OCI-LY7 (cell line): ENCODE results near the gene FCRL2. TPM values are rescaled to one million over a fixed set of nuclear protein-coding genes. Genes with fewer than 3 reads are reported as not detected.

Experiments
- BruUV-seq: library from RNA; stranded (reverse); fragments of 400-500 nt; replicated peaks from 2 replicates; lab custom pipeline; 2021; lab: Mats Ljungman, UMichigan
- CTCF ChIA-PET: fragments of 300-600 bp; sonication (Branson Sonifier 250); formaldehyde crosslinking; loops from one replicate; lab custom pipeline; 2022; ENCODE audit warnings: antibody characterized with exemption; ENCODE audit not compliant: unreplicated experiment; lab: Charles Lee
- POLR2A ChIA-PET: fragments of 300-600 bp; sonication (Branson Sonifier 250); formaldehyde crosslinking; loops from one replicate; lab custom pipeline; 2022; ENCODE audit warnings: antibody characterized with exemption; lab: Charles Lee
- DNase-seq: peaks from one replicate; pipeline ENCODE4 v3.0.0-alpha.2; 2015; ENCODE audit warnings: low spot score
- H2AFZ ChIP-seq: fragments of 200-600 bp; sonication (generic), shearing (Covaris generic); 2 replicates; pipeline ENCODE4 v1.6.1; 2014; ENCODE audit warnings: mild to moderate bottlenecking, antibody characterized with exemption, low read length, moderate library complexity
- H3K27ac ChIP-seq: fragments of 200-600 bp; sonication (generic); 2 replicates; pipeline ENCODE4 v1.5.1; 2014; ENCODE audit warnings: mixed run types, low read depth, mild to moderate bottlenecking, moderate library complexity, low read length, inconsistent platforms; ENCODE audit not compliant: poor library complexity, severe bottlenecking
- H3K36me3 ChIP-seq: fragments of 200-600 bp; sonication (generic); 2 replicates; pipeline ENCODE4 v1.6.1; 2014; ENCODE audit warnings: mild to moderate bottlenecking, antibody characterized with exemption, low read length, moderate library complexity, mixed read lengths; ENCODE audit not compliant: insufficient read depth
- H3K4me1 ChIP-seq: fragments of 200-600 bp; sonication (generic); 2 replicates; pipeline ENCODE4 v1.5.1; 2014; ENCODE audit warnings: mild to moderate bottlenecking, low read length; ENCODE audit not compliant: insufficient read depth, poor library complexity, severe bottlenecking
- H3K4me2 ChIP-seq: fragments of 200-600 bp; sonication (generic); 2 replicates; pipeline ENCODE4 v1.6.1; 2014; ENCODE audit warnings: mild to moderate bottlenecking, low read length
- H3K4me3 ChIP-seq: fragments of 200-600 bp; sonication (generic); 2 replicates; pipeline ENCODE4 v1.5.1; 2014; ENCODE audit warnings: mild to moderate bottlenecking, low read depth, low read length; ENCODE audit not compliant: poor library complexity, severe bottlenecking
- H3K79me2 ChIP-seq: fragments of 200-600 bp; sonication (generic); 2 replicates; pipeline ENCODE4 v1.6.1; 2016; ENCODE audit warnings: low read depth, mild to moderate bottlenecking, low read length, moderate library complexity, mixed read lengths; ENCODE audit not compliant: insufficient read depth
- H3K9me2 ChIP-seq: fragments of 200-600 bp; sonication (generic); 2 replicates; pipeline ENCODE4 v1.6.1; 2016; ENCODE audit warnings: mild to moderate bottlenecking, low read length, mixed read lengths; ENCODE audit not compliant: insufficient read depth
- H3K9me3 ChIP-seq: fragments of 200-600 bp; sonication (generic); 2 replicates; pipeline ENCODE4 v1.6.1; 2014; ENCODE audit warnings: mild to moderate bottlenecking, mixed run types, low read length, mixed read lengths
- H4K20me1 ChIP-seq: fragments of 200-600 bp; sonication (generic); 2 replicates; pipeline ENCODE4 v1.6.1; 2014; ENCODE audit warnings: mild to moderate bottlenecking, antibody characterized with exemption, low read length, moderate library complexity, mixed read lengths; ENCODE audit not compliant: insufficient read depth
- CTCF ChIP-seq: fragments of 200-600 bp; sonication (generic); conservative IDR thresholded peaks from 2 replicates; pipeline ENCODE4 v1.5.1; 2014; ENCODE audit warnings: mild to moderate bottlenecking, antibody characterized with exemption, low read length, moderate library complexity, mixed read lengths
- EZH2phosphoT487 ChIP-seq: fragments of 200-600 bp; sonication (generic); IDR thresholded peaks from 2 replicates; pipeline ENCODE4 v1.6.1; 2018; ENCODE audit warnings: low read depth, borderline replicate concordance, mild to moderate bottlenecking, mixed run types, antibody characterized with exemption, low read length, moderate library complexity, mixed read lengths
- intact Hi-C: fragments of 100-400 bp; cut with micrococcal nuclease; formaldehyde crosslinking; loops from one replicate; pipeline ENCODE4 v1.10.0; 2022; ENCODE audit not compliant: unreplicated experiment
- total RNA-seq, 2 experiments: library from RNA; depleted of rRNA in 1 of 2; stranded (reverse); fragments of >200 nt in 1 of 2; shearing (Covaris generic) in 1 of 2; gene quantifications; 2 replicates each; pipeline ENCODE4 v1.2.3, GENCODE V29; 2014 to 2022

Gene FCRL2
- total RNA-seq, 2 experiments from 2014 or later: 6.6 to 11.5 TPM

GRCh38 chr1:157711802-157712201 lies 65.1 kb downstream of the FCRL2 start:
- H3K4me3 ChIP-seq: no peak overlapping the region

GRCh38 chr1:157704878-157705277 lies 72.1 kb downstream of the FCRL2 start:
- ChIA-PET CTCF (no interaction called here), POLR2A (interaction anchor here (1.0 kb wide), 1 partner anchor 135 kb away, joined by 3 read pairs; no protein-coding TSS in a partner anchor)
- Histone ChIP-seq H3K4me1 (peaks cover 80% of the 10 kb centered on the region), H3K4me2 (peak overlapping the region; percentile 71), H3K79me2 (no peaks in the 10 kb centered on the region), H3K36me3 (no peaks in the 10 kb centered on the region; the same call in 1 of the 2 replicates), H4K20me1 (no peaks in the 10 kb centered on the region), H3K9me2 (no peaks in the 10 kb centered on the region), H2AFZ (peak overlapping the region; percentile 66), H3K4me3 (peak overlapping the region; percentile 2), H3K27ac (peak overlapping the region; percentile 50), H3K9me3 (peaks cover 8% of the 10 kb centered on the region; the same call in 1 of the 2 replicates)
- no peak for TF ChIP-seq CTCF
- TF ChIP-seq EZH2phosphoT487: no peak
- BruUV-seq: no TSS peak
- peak; percentile 84 for DNase-seq
- intact Hi-C loops: loop anchor here (5.0 kb wide), 1 partner anchor 193 kb away; no protein-coding TSS in a partner anchor

More at GRCh38 chr1:157711802-157712201, 65.1 kb downstream of the FCRL2 start:
- Histone ChIP-seq H3K36me3 (no peaks in the 10 kb centered on the region; the same call in 1 of the 2 replicates), H4K20me1 (no peaks in the 10 kb centered on the region), H3K27ac (no peak overlapping the region), H3K9me3 (peaks cover 1% of the 10 kb centered on the region; the same call in 1 of the 2 replicates), H3K4me1 (peaks cover 55% of the 10 kb centered on the region), H2AFZ (peak overlapping the region; percentile 48; the same call in 1 of the 2 replicates), H3K9me2 (no peaks in the 10 kb centered on the region), H3K4me2 (peak overlapping the region; percentile 18), H3K79me2 (no peaks in the 10 kb centered on the region)
- no TSS peak for BruUV-seq
- no peak for DNase-seq
- ChIA-PET POLR2A (interaction anchor here (0.7 to 2.8 kb wide), 8 partner anchors 10 to 586 kb away, joined by 3 to 8 read pairs (median 4); partner anchors contain the start of gene FCRL3), CTCF (no interaction called here)
- TF ChIP-seq EZH2phosphoT487: no peak
- TF ChIP-seq CTCF: no peak
- intact Hi-C loops: no loop called here

GRCh38 chr1:157703981-157704380 lies 73.0 kb downstream of the FCRL2 start:
- no peak for TF ChIP-seq EZH2phosphoT487
- H2AFZ ChIP-seq: peak overlapping the region; percentile 66
- no peaks in the 10 kb centered on the region for H4K20me1 ChIP-seq
- peak overlapping the region; percentile 50 for H3K27ac ChIP-seq
- H3K9me3 ChIP-seq: peaks cover 8% of the 10 kb centered on the region; the same call in 1 of the 2 replicates
- ChIA-PET POLR2A (no interaction called here), CTCF (no interaction called here)
- no peak overlapping the region for H3K4me3 ChIP-seq
- H3K9me2 ChIP-seq: no peaks in the 10 kb centered on the region
- BruUV-seq: no TSS peak
- no peaks in the 10 kb centered on the region for H3K79me2 ChIP-seq
- no peaks in the 10 kb centered on the region; the same call in 1 of the 2 replicates for H3K36me3 ChIP-seq
- H3K4me2 ChIP-seq: peak overlapping the region; percentile 71
- DNase-seq: no peak
- peaks cover 80% of the 10 kb centered on the region for H3K4me1 ChIP-seq
- intact Hi-C loops: loop anchor here (5.0 kb wide), 1 partner anchor 192 kb away; no protein-coding TSS in a partner anchor
